SK-N-SH (cell line): ENCODE results near the gene GCFC2.

ENCODE experiments used
- CTCF ChIP-seq: fragments of 200-600 bp; sonication (generic); IDR thresholded peaks from 2 replicates; pipeline ENCODE4 v1.6.1; 2017; ENCODE audit warnings: antibody characterized with exemption, mild to moderate bottlenecking, moderate library complexity
- ELF1 ChIP-seq: IDR thresholded peaks from 2 replicates; pipeline ENCODE4 v1.4.0; 2012
- EP300 ChIP-seq, 2 experiments: IDR thresholded peaks; 2 replicates each; pipeline versions ENCODE4 v1.4.0 to v1.6.1; 2012; ENCODE audit warnings: borderline replicate concordance in 1 of 2, low read depth in 1 of 2, low read length in 1 of 2
- EZH2phosphoT487 ChIP-seq: fragments of 200-600 bp; sonication (generic); IDR thresholded peaks from 2 replicates; pipeline ENCODE4 v1.6.1; 2017; ENCODE audit warnings: low read depth, mixed run types, mild to moderate bottlenecking, antibody characterized with exemption, moderate library complexity, borderline replicate concordance
- FOXJ3 ChIP-seq: sonication (generic); formaldehyde crosslinking; IDR thresholded peaks from 2 replicates; pipeline ENCODE4 v1.5.1; 2020; ENCODE audit warnings: mild to moderate bottlenecking, missing genetic modification reagents
- FOXM1 ChIP-seq: IDR thresholded peaks from 2 replicates; pipeline ENCODE4 v1.4.0; 2012; ENCODE audit warnings: low read depth, mild to moderate bottlenecking
- GATA2 ChIP-seq: sonication (generic); formaldehyde crosslinking; IDR thresholded peaks from 2 replicates; pipeline ENCODE4 v1.5.0; 2020; ENCODE audit warnings: mild to moderate bottlenecking, missing genetic modification reagents
- RAD21 ChIP-seq: IDR thresholded peaks from 2 replicates; pipeline ENCODE4 v1.6.1; 2012; ENCODE audit warnings: mild to moderate bottlenecking, low read length
- RCOR1 ChIP-seq: fragments of 150-350 bp; IDR thresholded peaks from 2 replicates; pipeline ENCODE4 v1.6.1; 2017; ENCODE audit warnings: antibody characterized with exemption, low read length
- RFX5 ChIP-seq: IDR thresholded peaks from 2 replicates; pipeline ENCODE4 v1.6.1; 2012; ENCODE audit warnings: mild to moderate bottlenecking, improper control_type of control experiment, low read length
- SIN3A ChIP-seq: IDR thresholded peaks from 2 replicates; pipeline ENCODE4 v1.6.1; 2012; ENCODE audit warnings: low read depth, mild to moderate bottlenecking, low read length, moderate library complexity, borderline replicate concordance
- TAF1 ChIP-seq: IDR thresholded peaks from 2 replicates; pipeline ENCODE4 v1.6.1; 2012; ENCODE audit warnings: low read depth, mild to moderate bottlenecking, low read length, moderate library complexity, borderline replicate concordance
- TF ChIP-seq, protein P1 (sequence below): IDR thresholded peaks from 2 replicates; pipeline ENCODE4 v1.6.1; 2012; ENCODE audit warnings: mild to moderate bottlenecking, low read depth, low read length, moderate library complexity
- TF ChIP-seq, protein P2 (sequence below): IDR thresholded peaks from 2 replicates; pipeline ENCODE4 v1.4.0; 2012; ENCODE audit warnings: low read depth

DNA sequence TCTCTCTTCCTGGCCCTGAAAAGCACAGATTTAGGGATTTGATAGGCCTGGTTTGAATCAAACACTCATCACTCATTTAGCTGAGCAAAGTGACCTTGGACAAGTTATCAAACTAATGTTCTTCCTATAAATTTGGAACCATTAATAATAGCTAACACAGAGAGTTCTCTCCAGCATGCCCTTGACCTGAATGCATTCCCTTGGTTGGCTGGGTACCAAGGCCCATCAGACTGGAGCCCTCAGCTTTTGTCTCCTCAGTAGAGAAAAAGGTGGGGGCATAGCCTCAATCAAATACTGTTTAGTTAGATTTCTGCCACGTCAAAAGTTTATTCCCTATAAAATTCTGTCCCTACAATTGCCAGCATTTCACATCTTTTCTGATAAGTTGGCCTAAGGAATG lies 77.9 kb downstream of the GCFC2 start:
- TF ChIP-seq FOXM1 = no peak
- TF ChIP-seq GATA2 (CRISPR knock-in tag) = no peak
- no peak for TF ChIP-seq TAF1
- TF ChIP-seq ELF1 = no peak
- TF ChIP-seq EZH2phosphoT487 = no peak
- TF ChIP-seq CTCF = no peak
- no peak for TF ChIP-seq RCOR1
- no peak for TF ChIP-seq RFX5
- TF ChIP-seq, protein P1, sequence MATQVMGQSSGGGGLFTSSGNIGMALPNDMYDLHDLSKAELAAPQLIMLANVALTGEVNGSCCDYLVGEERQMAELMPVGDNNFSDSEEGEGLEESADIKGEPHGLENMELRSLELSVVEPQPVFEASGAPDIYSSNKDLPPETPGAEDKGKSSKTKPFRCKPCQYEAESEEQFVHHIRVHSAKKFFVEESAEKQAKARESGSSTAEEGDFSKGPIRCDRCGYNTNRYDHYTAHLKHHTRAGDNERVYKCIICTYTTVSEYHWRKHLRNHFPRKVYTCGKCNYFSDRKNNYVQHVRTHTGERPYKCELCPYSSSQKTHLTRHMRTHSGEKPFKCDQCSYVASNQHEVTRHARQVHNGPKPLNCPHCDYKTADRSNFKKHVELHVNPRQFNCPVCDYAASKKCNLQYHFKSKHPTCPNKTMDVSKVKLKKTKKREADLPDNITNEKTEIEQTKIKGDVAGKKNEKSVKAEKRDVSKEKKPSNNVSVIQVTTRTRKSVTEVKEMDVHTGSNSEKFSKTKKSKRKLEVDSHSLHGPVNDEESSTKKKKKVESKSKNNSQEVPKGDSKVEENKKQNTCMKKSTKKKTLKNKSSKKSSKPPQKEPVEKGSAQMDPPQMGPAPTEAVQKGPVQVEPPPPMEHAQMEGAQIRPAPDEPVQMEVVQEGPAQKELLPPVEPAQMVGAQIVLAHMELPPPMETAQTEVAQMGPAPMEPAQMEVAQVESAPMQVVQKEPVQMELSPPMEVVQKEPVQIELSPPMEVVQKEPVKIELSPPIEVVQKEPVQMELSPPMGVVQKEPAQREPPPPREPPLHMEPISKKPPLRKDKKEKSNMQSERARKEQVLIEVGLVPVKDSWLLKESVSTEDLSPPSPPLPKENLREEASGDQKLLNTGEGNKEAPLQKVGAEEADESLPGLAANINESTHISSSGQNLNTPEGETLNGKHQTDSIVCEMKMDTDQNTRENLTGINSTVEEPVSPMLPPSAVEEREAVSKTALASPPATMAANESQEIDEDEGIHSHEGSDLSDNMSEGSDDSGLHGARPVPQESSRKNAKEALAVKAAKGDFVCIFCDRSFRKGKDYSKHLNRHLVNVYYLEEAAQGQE = no peak
- no peak for TF ChIP-seq EP300 (IDR thresholded peaks at IDR 0.05; ENCODE audit: borderline replicate concordance in 1 of 2, low read depth in 1 of 2, low read length in 1 of 2)
- no peak for TF ChIP-seq FOXJ3 (CRISPR knock-in tag)
- TF ChIP-seq SIN3A = no peak
- TF ChIP-seq, protein P2, sequence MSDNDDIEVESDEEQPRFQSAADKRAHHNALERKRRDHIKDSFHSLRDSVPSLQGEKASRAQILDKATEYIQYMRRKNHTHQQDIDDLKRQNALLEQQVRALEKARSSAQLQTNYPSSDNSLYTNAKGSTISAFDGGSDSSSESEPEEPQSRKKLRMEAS = no peak
- no peak for TF ChIP-seq RAD21
